ENCODE measurements around the gene C2. TPM values are rescaled to one million over a fixed set of nuclear protein-coding genes. Genes with fewer than 3 reads are reported as not detected.
A peak's percentile ranks its signal among the peaks of the same experiment; 100 is the strongest.

The C2 gene
- total and polyA plus RNA-seq, 10 donors = 17.2 to 173 (median 69.5) TPM

DNA sequence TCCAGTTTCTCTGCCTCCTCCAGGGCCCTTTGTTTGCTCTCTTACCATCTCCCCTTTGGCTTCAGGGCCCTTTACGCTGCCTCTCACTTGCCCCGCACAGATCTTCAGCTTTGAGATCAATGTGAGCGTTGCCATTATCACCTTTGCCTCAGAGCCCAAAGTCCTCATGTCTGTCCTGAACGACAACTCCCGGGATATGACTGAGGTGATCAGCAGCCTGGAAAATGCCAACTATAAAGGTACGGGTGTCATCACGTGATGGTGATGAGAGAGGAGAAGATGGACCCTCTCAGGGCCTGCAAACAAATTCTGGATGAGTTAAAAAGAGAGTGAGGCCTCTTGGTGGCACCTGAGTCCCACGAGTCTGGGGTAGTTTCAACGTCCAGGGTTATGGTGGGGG lies 8.3 kb downstream of the C2 start:
- no peak overlapping the region for H3K27ac ChIP-seq
- 79 to 87% (median 85%) methylated on average over 9 of the region's 9 CpGs for WGBS, 5 donors
- H3K27me3 ChIP-seq (replicated peaks in 1 of 7) = no peaks in the 10 kb centered on the region
- intact Hi-C loops (cut with DNase I; ENCODE audit: low total_unique reads) = no loop called here
- H3K36me3 ChIP-seq = peaks cover 0 to 45% (median 0%) of the 10 kb centered on the region in 6 donors
- TF ChIP-seq CTCF (IDR thresholded peaks at IDR 0.05 in 8 of 11, conservative IDR thresholded peaks at IDR 0.05 in 3 of 11) (no peak), POLR2AphosphoS5 (IDR thresholded peaks at IDR 0.05) (no peak), POLR2A (IDR thresholded peaks at IDR 0.05) (no peak)
- H3K9me3 ChIP-seq = no peaks in the 10 kb centered on the region
- H3K4me3 ChIP-seq = no peak overlapping the region
- no peaks in the 10 kb centered on the region for H3K4me1 ChIP-seq
- DNase-seq = peak; percentile 29

- TF ChIP-seq POLR2A (IDR thresholded peaks at IDR 0.05) (no peak), CTCF (IDR thresholded peaks at IDR 0.05 in 8 of 11, conservative IDR thresholded peaks at IDR 0.05 in 3 of 11) (no peak), POLR2AphosphoS5 (IDR thresholded peaks at IDR 0.05) (no peak)
- no peaks in the 10 kb centered on the region for H3K9me3 ChIP-seq
- 9 to 20% (median 13%) methylated on average over 6 of the region's 6 CpGs for WGBS, 5 donors
Measured at GRCh38 chr6:31940256-31940664, 12.7 kb downstream of the C2 start.

DNA sequence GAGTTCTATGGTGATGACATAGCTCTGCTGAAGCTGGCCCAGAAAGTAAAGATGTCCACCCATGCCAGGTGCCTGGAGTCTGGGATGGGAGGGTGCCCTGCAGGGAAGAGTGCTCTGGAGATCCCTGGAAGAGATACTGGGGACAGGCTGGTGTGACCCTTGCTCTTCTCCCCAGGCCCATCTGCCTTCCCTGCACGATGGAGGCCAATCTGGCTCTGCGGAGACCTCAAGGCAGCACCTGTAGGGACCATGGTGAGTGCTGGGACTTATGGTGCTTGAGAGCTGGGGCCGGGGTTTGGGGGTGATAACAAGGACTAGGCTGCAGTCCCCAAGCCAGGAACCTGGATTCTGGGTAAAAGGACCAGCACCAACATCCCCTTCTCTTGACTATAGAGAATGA lies 16.2 kb downstream of the C2 start:
- peaks cover 0 to 19% (median 0%) of the 10 kb centered on the region in 6 donors for H3K4me1 ChIP-seq
- H3K36me3 ChIP-seq = peaks cover 0 to 59% (median 2%) of the 10 kb centered on the region in 6 donors
- peaks cover 0 to 36% (median 0%) of the 10 kb centered on the region in 7 donors for H3K27me3 ChIP-seq (replicated peaks in 1 of 7)
- DNase-seq = peak; percentile 52
- intact Hi-C loops (cut with DNase I; ENCODE audit: low total_unique reads) = no loop called here
- no peaks in the 10 kb centered on the region for H3K9me3 ChIP-seq
- no peak overlapping the region for H3K4me3 ChIP-seq
- WGBS, 5 donors = 80 to 94% (median 87%) methylated on average over 3 of the region's 3 CpGs
- H3K27ac ChIP-seq = no peak overlapping the region
- no peak for TF ChIP-seq CTCF (IDR thresholded peaks at IDR 0.05 in 8 of 11, conservative IDR thresholded peaks at IDR 0.05 in 3 of 11)
- TF ChIP-seq POLR2AphosphoS5 (IDR thresholded peaks at IDR 0.05) = no peak
- TF ChIP-seq POLR2A (IDR thresholded peaks at IDR 0.05) = no peak

More at GRCh38 chr6:31940256-31940664, 12.7 kb downstream of the C2 start:
- Histone ChIP-seq H3K4me3 (no peak overlapping the region), H3K27me3 (replicated peaks in 1 of 7) (peaks cover 0 to 32% (median 0%) of the 10 kb centered on the region in 7 donors), H3K4me1 (peaks cover 0 to 7% (median 0%) of the 10 kb centered on the region in 6 donors), H3K27ac (no peak overlapping the region), H3K36me3 (peaks cover 0 to 64% (median 2%) of the 10 kb centered on the region in 6 donors)
- intact Hi-C loops (cut with DNase I; ENCODE audit: low total_unique reads) = no loop called here
- peak; percentile 9 for DNase-seq

- peak; percentile 35 for DNase-seq
- H3K9me3 ChIP-seq = no peaks in the 10 kb centered on the region
- intact Hi-C loops (cut with DNase I; ENCODE audit: low total_unique reads) = no loop called here
- H3K4me3 ChIP-seq = peak overlapping the region in 1 of 8 donors; percentile 6
- peak overlapping the region in 7 of 8 donors; percentile 57 to 79 (median 67) for H3K27ac ChIP-seq
- H3K27me3 ChIP-seq (replicated peaks in 1 of 7) = peaks cover 0 to 36% (median 0%) of the 10 kb centered on the region in 7 donors
- peaks cover 0 to 52% (median 2%) of the 10 kb centered on the region in 6 donors for H3K36me3 ChIP-seq
- TF ChIP-seq CTCF (IDR thresholded peaks at IDR 0.05 in 8 of 11, conservative IDR thresholded peaks at IDR 0.05 in 3 of 11) = no peak
- TF ChIP-seq POLR2AphosphoS5 (IDR thresholded peaks at IDR 0.05) = no peak
- no peak for TF ChIP-seq POLR2A (IDR thresholded peaks at IDR 0.05)
- peaks cover 0 to 19% (median 0%) of the 10 kb centered on the region in 6 donors for H3K4me1 ChIP-seq
- 72 to 88% (median 82%) methylated on average over 9 of the region's 9 CpGs for WGBS, 5 donors
Measured at GRCh38 chr6:31945154-31945506, 17.6 kb downstream of the C2 start.
